Activated CD4-positive, alpha-beta memory T cell treated with anti-CD3 and anti-CD28 coated beads for 36 hours (primary cell): Measurements from ENCODE around the gene COL5A3. TPM values are rescaled to one million over a fixed set of nuclear protein-coding genes. Genes with fewer than 3 reads are reported as not detected.

Experiments used
- CTCF ChIA-PET: fragments of 350-600 bp; sonication (Branson Sonifier 250); formaldehyde crosslinking; loops from one replicate; lab custom pipeline; 2021; ENCODE audit warnings: antibody characterized with exemption, inconsistent platforms; lab: Charles Lee
- POLR2A ChIA-PET: fragments of 350-600 bp; sonication (Branson Sonifier 250); formaldehyde crosslinking; loops from one replicate; lab custom pipeline; 2021; ENCODE audit warnings: antibody characterized with exemption; lab: Charles Lee
- DNase-seq: peaks from one replicate; pipeline ENCODE4 v3.0.0-alpha.2; 2020
- H3K27ac Mint-ChIP-seq: one replicate; pipeline ENCODE4 v1.8.0; 2021; ENCODE audit warnings: mixed read lengths
- H3K27me3 Mint-ChIP-seq: one replicate; pipeline ENCODE4 v1.8.0; 2021; ENCODE audit warnings: mixed read lengths
- H3K36me3 Mint-ChIP-seq: one replicate; pipeline ENCODE4 v1.8.0; 2021; ENCODE audit warnings: mixed read lengths
- H3K4me1 Mint-ChIP-seq: one replicate; pipeline ENCODE4 v1.8.0; 2021; ENCODE audit warnings: low read depth, mixed read lengths
- H3K4me3 Mint-ChIP-seq: one replicate; pipeline ENCODE4 v1.8.0; 2021; ENCODE audit warnings: mild to moderate bottlenecking, mixed read lengths
- H3K9me3 Mint-ChIP-seq: one replicate; pipeline ENCODE4 v1.8.0; 2021; ENCODE audit warnings: mixed read lengths
- intact Hi-C: fragments of 100-400 bp; cut with micrococcal nuclease; formaldehyde crosslinking; loops from one replicate; pipeline ENCODE4 v1.15.1; 2023
- total RNA-seq, 2 experiments: library from RNA; stranded (reverse); gene quantifications; one replicate each; pipeline ENCODE4 v1.2.3, GENCODE V29; 2021

The COL5A3 gene
- total RNA-seq, 2 experiments from 2014 or later: 2.8 to 2.9 TPM

- Mint-ChIP-seq H3K36me3 (no peaks in the 10 kb centered on the region), H3K4me3 (no peak overlapping the region), H3K27me3 (peaks cover 26% of the 10 kb centered on the region), H3K9me3 (no peaks in the 10 kb centered on the region), H3K27ac (no peak overlapping the region), H3K4me1 (peaks cover 3% of the 10 kb centered on the region)
- POLR2A ChIA-PET: no interaction called here
- intact Hi-C loops: no loop called here
- no peak for DNase-seq
- CTCF ChIA-PET: no interaction called here
These were observed 41.2 kb downstream of the COL5A3 start for GRCh38 chr19:9968820-9969687.

- ChIA-PET CTCF (no interaction called here), POLR2A (no interaction called here)
- intact Hi-C loops: no loop called here
- no peaks in the 10 kb centered on the region for H3K9me3 Mint-ChIP-seq
- no peaks in the 10 kb centered on the region for H3K36me3 Mint-ChIP-seq
- no peak overlapping the region for H3K4me3 Mint-ChIP-seq
- no peak overlapping the region for H3K27ac Mint-ChIP-seq
- no peak for DNase-seq
- peaks cover 3% of the 10 kb centered on the region for H3K4me1 Mint-ChIP-seq
- H3K27me3 Mint-ChIP-seq: peaks cover 27% of the 10 kb centered on the region
These were observed 43.0 kb downstream of the COL5A3 start for GRCh38 chr19:9967326-9967725.

- Mint-ChIP-seq H3K27ac (no peak overlapping the region), H3K27me3 (peaks cover 27% of the 10 kb centered on the region), H3K4me1 (peaks cover 3% of the 10 kb centered on the region), H3K9me3 (no peaks in the 10 kb centered on the region), H3K4me3 (no peak overlapping the region), H3K36me3 (no peaks in the 10 kb centered on the region)
- ChIA-PET POLR2A (no interaction called here), CTCF (interaction anchor here (0.8 kb wide), 1 partner anchor 35 kb away, joined by 3 read pairs; no protein-coding TSS in a partner anchor)
- DNase-seq: no peak
- intact Hi-C loops: no loop called here
These were observed 43.9 kb downstream of the COL5A3 start for GRCh38 chr19:9966448-9966847.

- POLR2A ChIA-PET: no interaction called here
- intact Hi-C loops: no loop called here
- Mint-ChIP-seq H3K9me3 (no peaks in the 10 kb centered on the region), H3K4me3 (no peak overlapping the region), H3K36me3 (no peaks in the 10 kb centered on the region), H3K27ac (no peak overlapping the region), H3K27me3 (peaks cover 28% of the 10 kb centered on the region), H3K4me1 (peaks cover 3% of the 10 kb centered on the region)
- CTCF ChIA-PET: interaction anchor here (0.8 kb wide), 1 partner anchor 35 kb away, joined by 3 read pairs; no protein-coding TSS in a partner anchor
- DNase-seq: no peak
These were observed 44.3 kb downstream of the COL5A3 start for GRCh38 chr19:9966024-9966423.

DNA sequence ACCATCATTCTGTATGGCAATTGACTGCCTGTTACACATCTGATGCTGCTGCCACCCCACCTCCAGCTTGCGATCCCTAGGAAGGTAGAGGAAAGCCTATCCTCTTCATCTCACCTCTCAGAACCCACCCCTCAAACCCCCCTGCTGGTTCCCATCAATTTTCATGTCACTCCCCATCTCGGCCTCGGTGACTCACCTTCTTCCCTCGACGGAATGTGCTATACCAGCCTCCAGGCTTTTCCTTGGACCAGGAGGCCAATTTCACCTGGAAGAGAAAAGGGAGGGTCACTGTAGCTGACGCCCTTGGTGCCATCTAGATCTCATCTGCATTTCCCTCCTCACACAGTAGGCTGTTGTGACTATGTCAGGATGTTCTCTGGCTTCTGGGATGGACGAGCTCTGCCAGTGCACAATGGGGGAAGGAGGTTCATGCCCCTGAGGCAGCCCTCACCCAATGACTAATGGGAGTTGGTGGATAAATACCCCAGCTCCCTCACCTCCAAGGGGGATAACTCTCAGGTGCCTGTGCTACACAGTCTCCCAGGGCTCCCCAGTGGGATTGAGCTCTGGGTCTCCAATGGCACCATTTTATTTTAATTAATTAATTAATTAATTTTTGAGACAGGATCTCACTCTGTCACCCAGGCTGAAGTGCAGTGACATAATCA is 47.5 kb downstream of the COL5A3 start:
- Mint-ChIP-seq H3K4me1 (peaks cover 3% of the 10 kb centered on the region), H3K4me3 (no peak overlapping the region), H3K27me3 (peaks cover 26% of the 10 kb centered on the region), H3K36me3 (no peaks in the 10 kb centered on the region), H3K9me3 (no peaks in the 10 kb centered on the region), H3K27ac (no peak overlapping the region)
- intact Hi-C loops: no loop called here
- POLR2A ChIA-PET: no interaction called here
- no peak for DNase-seq
- CTCF ChIA-PET: interaction anchor here (1.5 kb wide), 1 partner anchor 38 kb away, joined by 5 read pairs; no protein-coding TSS in a partner anchor

DNA sequence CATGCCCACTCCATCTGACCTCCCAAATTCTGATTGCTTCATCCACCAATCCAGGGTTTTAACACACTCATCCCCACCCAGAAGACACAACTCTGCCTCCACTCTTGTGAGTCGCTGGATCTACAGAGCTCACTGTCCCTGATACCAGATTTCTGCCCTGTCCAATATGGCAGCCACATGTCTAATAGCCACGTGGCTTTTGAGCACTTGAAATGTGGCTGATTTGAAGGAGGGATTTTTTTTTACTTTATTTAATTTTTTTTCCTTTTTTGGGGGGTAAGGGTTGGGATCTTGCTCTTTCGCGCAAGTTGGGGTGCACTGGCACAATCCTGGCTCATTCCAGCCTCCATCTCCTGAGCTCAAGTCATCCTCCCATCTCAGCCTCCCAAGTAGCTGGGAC is 49.2 kb downstream of the COL5A3 start:
- CTCF ChIA-PET: interaction anchor here (1.7 kb wide), 2 partner anchors 39 to 66 kb away, joined by 5 to 6 read pairs; no protein-coding TSS in a partner anchor
- Mint-ChIP-seq H3K4me1 (no peaks in the 10 kb centered on the region), H3K27ac (no peak overlapping the region), H3K9me3 (no peaks in the 10 kb centered on the region), H3K36me3 (no peaks in the 10 kb centered on the region), H3K4me3 (no peak overlapping the region), H3K27me3 (peaks cover 18% of the 10 kb centered on the region)
- POLR2A ChIA-PET: no interaction called here
- no peak for DNase-seq
- intact Hi-C loops: no loop called here

DNA sequence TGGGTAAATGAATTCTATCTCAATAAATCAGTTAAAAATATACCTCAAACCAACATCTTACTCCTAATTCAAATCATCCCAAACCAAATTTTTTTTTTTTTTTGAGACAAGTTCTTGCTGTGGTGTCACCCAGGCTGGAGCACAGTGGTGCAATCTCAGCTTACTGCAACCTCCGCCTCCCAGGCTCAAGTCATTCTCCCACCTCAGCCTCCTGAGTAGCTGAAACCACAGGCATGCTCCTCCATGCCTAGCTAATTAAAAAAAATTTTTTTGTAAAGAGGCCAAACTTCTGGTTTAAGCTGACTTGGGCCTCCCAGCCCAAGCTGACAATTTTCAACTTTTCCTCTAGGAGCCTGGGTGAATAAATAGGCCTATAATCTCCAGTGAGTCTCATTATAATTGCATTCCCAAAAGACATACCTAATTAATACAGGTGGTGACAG is 51.9 kb downstream of the COL5A3 start:
- POLR2A ChIA-PET: interaction anchor here (0.7 kb wide), 1 partner anchor 63 kb away, joined by 4 read pairs; no protein-coding TSS in a partner anchor
- no peak for DNase-seq
- H3K27ac Mint-ChIP-seq: no peak overlapping the region
- no peak overlapping the region for H3K4me3 Mint-ChIP-seq
- no peaks in the 10 kb centered on the region for H3K9me3 Mint-ChIP-seq
- no peaks in the 10 kb centered on the region for H3K36me3 Mint-ChIP-seq
- intact Hi-C loops: no loop called here
- CTCF ChIA-PET: interaction anchor here (0.7 to 1.1 kb wide), 3 partner anchors 27 to 521 kb away, joined by 3 to 4 read pairs (median 3); no protein-coding TSS in a partner anchor
- no peaks in the 10 kb centered on the region for H3K4me1 Mint-ChIP-seq
- H3K27me3 Mint-ChIP-seq: peaks cover 9% of the 10 kb centered on the region

DNA sequence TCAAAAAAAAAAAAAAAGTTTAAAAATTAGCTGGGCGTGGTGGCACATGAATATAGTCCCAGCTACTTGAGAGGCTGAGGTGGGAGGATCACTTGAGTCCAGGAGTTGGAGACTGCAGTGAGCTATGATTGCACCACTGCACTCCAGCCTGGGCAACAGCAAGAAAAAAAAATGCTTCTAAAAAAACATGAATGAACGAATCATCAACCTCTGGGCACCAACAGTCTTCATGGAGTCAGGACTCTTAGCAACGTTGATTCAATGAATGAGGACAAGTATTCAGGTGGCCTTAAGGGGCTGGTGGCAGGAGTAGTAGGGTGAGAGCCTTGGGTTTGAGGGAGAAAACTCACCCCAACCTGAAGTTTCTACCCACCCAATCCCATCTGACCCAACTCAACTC is 53.3 kb downstream of the COL5A3 start:
- ChIA-PET CTCF (interaction anchor here (1.3 kb wide), 1 partner anchor 70 kb away, joined by 4 read pairs; no protein-coding TSS in a partner anchor), POLR2A (interaction anchor here (0.6 kb wide), 1 partner anchor 22 kb away, joined by 3 read pairs; no protein-coding TSS in a partner anchor)
- Mint-ChIP-seq H3K36me3 (no peaks in the 10 kb centered on the region), H3K27me3 (peaks cover 9% of the 10 kb centered on the region), H3K9me3 (no peaks in the 10 kb centered on the region), H3K27ac (no peak overlapping the region), H3K4me3 (no peak overlapping the region), H3K4me1 (no peaks in the 10 kb centered on the region)
- DNase-seq: no peak
- intact Hi-C loops: no loop called here

DNA sequence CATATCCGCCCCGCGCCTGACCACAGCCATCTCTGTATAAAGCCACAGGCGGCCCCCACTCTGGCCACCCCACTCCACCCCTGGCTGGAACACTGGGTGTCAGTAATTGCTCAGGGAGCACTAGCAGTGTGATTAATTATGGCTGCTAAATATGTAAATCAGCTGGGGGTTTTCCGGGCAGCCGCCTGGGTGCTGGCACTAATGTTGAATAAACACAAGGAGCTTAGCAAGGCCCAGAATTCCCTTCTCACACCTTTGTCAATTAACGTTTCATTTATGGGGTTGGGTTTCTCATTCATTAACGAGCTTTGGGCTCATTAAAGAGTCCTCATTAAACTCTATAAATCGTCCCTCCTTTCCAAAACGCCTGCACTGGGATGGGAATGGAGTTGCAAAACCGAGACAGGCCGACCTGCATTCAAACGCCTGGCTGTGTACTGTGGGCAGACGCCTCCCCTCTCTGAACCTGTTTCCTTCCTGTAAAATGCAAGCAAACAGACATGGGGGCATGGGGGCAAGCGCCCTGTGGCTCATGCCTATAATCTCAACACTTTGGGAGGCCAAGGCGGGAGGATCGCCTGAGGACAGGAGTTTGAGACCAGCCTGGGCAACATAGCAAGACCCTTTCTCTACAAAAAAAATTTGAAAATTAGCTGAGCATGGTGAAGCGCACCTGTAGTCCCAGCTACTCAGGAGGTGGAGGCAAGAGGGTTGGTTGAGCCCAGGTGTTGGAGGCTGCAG is 56.3 kb downstream of the COL5A3 start:
- CTCF ChIA-PET: interaction anchor here (0.7 to 1.0 kb wide), 2 partner anchors 46 to 73 kb away, joined by 3 read pairs; no protein-coding TSS in a partner anchor
- Mint-ChIP-seq H3K4me3 (no peak overlapping the region), H3K36me3 (no peaks in the 10 kb centered on the region), H3K27me3 (no peaks in the 10 kb centered on the region), H3K4me1 (no peaks in the 10 kb centered on the region), H3K9me3 (no peaks in the 10 kb centered on the region), H3K27ac (no peak overlapping the region)
- DNase-seq: no peak
- intact Hi-C loops: no loop called here
- POLR2A ChIA-PET: no interaction called here

DNA sequence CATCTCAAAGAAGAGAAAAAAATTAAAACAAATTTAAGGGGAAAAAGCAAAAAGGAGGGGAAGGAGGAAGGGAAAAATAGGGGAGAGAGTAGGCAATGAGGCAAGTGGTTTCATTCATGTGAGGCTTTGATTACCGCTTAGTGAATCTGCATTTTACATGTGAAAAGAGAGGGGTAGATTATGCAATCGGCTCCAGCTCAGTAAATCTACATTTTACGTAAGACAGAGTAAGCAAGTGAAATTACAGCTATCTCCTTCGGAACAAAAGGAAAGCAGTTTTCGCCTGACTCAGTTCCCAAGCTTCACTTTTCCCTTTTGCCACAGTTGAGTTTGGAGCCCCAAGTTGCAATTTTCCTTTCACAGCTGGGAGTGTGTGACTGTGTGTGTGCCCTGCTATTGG is 58.0 kb downstream of the COL5A3 start:
- intact Hi-C loops: no loop called here
- no peak overlapping the region for H3K4me3 Mint-ChIP-seq
- no peaks in the 10 kb centered on the region for H3K9me3 Mint-ChIP-seq
- peaks cover 6% of the 10 kb centered on the region for H3K27me3 Mint-ChIP-seq
- no peaks in the 10 kb centered on the region for H3K4me1 Mint-ChIP-seq
- no peak overlapping the region for H3K27ac Mint-ChIP-seq
- H3K36me3 Mint-ChIP-seq: no peaks in the 10 kb centered on the region
- no peak for DNase-seq
- POLR2A ChIA-PET: no interaction called here
- CTCF ChIA-PET: no interaction called here

DNA sequence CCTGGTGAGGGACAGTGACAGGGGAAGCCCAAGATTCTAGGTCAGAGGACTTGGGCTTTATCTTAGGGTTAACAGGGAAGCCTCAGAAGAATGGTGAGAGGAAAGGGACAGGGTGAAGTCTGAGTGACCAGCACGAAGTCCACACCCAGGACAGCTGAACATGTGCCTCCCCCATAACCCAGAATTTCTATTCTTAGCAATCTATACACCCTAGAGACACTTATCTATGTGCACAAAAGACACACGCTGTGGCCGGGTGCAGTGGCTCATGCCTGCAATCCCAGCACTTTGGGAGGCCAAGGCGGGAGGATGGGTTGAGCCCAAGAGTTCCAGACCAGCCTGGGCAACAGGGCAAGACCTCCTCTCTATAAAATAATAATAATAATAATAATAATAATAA is 62.9 kb downstream of the COL5A3 start:
- DNase-seq: no peak
- ChIA-PET CTCF (no interaction called here), POLR2A (no interaction called here)
- intact Hi-C loops: no loop called here
- Mint-ChIP-seq H3K9me3 (peaks cover 1% of the 10 kb centered on the region), H3K27me3 (peaks cover 17% of the 10 kb centered on the region), H3K27ac (no peak overlapping the region), H3K36me3 (peaks cover 1% of the 10 kb centered on the region), H3K4me3 (no peak overlapping the region), H3K4me1 (peaks cover 4% of the 10 kb centered on the region)
